GM12875 (cell line): ENCODE measurements around the gene TPRN.

ENCODE experiments used
- H3K4me3 ChIP-seq: one replicate; pipeline ENCODE4 v1.5.1; 2011; ENCODE audit warnings: low read depth, low read length, control low read depth
- CTCF ChIP-seq: IDR thresholded peaks from 2 replicates; pipeline ENCODE4 v1.5.1; 2011; ENCODE audit warnings: low read depth, mild to moderate bottlenecking, control low read depth, inconsistent platforms, low read length, moderate library complexity, borderline replicate concordance; ENCODE audit not compliant: insufficient read depth

The TPRN gene

GRCh38 chr9:137185921-137186320 is 14.6 kb downstream of the TPRN start:
- TF ChIP-seq CTCF, result no peak
- no peak overlapping the region for H3K4me3 ChIP-seq

GRCh38 chr9:137184881-137185660 is 15.5 kb downstream of the TPRN start:
- H3K4me3 ChIP-seq, result no peak overlapping the region
- TF ChIP-seq CTCF, result no peak

- no peak for TF ChIP-seq CTCF
- H3K4me3 ChIP-seq, result no peak overlapping the region
Measured at GRCh38 chr9:137183980-137184595, 16.5 kb downstream of the TPRN start.

- no peak for TF ChIP-seq CTCF
Measured at GRCh38 chr9:137182836-137183235, 17.7 kb downstream of the TPRN start.

GRCh38 chr9:137181680-137182079 is 18.9 kb downstream of the TPRN start:
- TF ChIP-seq CTCF, result no peak
- no peak overlapping the region for H3K4me3 ChIP-seq

More at GRCh38 chr9:137182836-137183235, 17.7 kb downstream of the TPRN start:
- H3K4me3 ChIP-seq, result no peak overlapping the region

- no peak overlapping the region for H3K4me3 ChIP-seq
- TF ChIP-seq CTCF, result no peak
Measured at GRCh38 chr9:137180491-137180890, 20.1 kb downstream of the TPRN start.

- TF ChIP-seq CTCF, result no peak
- no peak overlapping the region for H3K4me3 ChIP-seq
Measured at GRCh38 chr9:137179761-137180160, 20.8 kb downstream of the TPRN start.
